NCI-H128 (cell line): ENCODE measurements around the gene APBB2.
"Not testable (repeated sequence)": the region's sequence is repeated elsewhere in the genome, so short reads cannot be mapped to it uniquely, and the experiment has no call there.

Experiments
- DNase-seq: peaks from one replicate; lab custom pipeline; 2025; ENCODE audit not compliant: unreplicated experiment; lab: John Stamatoyannopoulos, UW

The APBB2 gene

GRCh38 chr4:40916218-40916555, 298.2 kb downstream of the APBB2 start:
- DNase-seq = no peak

- DNase-seq = no peak
Measured at GRCh38 chr4:40915318-40916217, 298.8 kb downstream of the APBB2 start.

GRCh38 chr4:40912460-40913184, 301.7 kb downstream of the APBB2 start:
- DNase-seq = no peak

GRCh38 chr4:40910706-40911105, 303.6 kb downstream of the APBB2 start:
- DNase-seq = no peak

GRCh38 chr4:40909363-40909876, 304.9 kb downstream of the APBB2 start:
- DNase-seq = no peak

- no peak for DNase-seq
Measured at GRCh38 chr4:40908702-40909362, 305.5 kb downstream of the APBB2 start.

- no peak for DNase-seq
Measured at GRCh38 chr4:40908297-40908696, 306.0 kb downstream of the APBB2 start.

GRCh38 chr4:40905414-40905813, 308.9 kb downstream of the APBB2 start:
- DNase-seq = no peak

- not testable (repeated sequence) for DNase-seq
Measured at GRCh38 chr4:40900531-40900930, 313.8 kb downstream of the APBB2 start.

GRCh38 chr4:40897557-40898203, 316.7 kb downstream of the APBB2 start:
- DNase-seq = peak; percentile 24

GRCh38 chr4:40890764-40891163, 323.6 kb downstream of the APBB2 start:
- DNase-seq = no peak

- DNase-seq = no peak
Measured at GRCh38 chr4:40890199-40890598, 324.1 kb downstream of the APBB2 start.

GRCh38 chr4:40888933-40889332, 325.4 kb downstream of the APBB2 start:
- DNase-seq = no peak

GRCh38 chr4:40887764-40888131, 326.6 kb downstream of the APBB2 start:
- DNase-seq = no peak

- no peak for DNase-seq
Measured at GRCh38 chr4:40886931-40887763, 327.2 kb downstream of the APBB2 start.

GRCh38 chr4:40881851-40882250, 332.5 kb downstream of the APBB2 start:
- no peak for DNase-seq

- no peak for DNase-seq
Measured at GRCh38 chr4:40881096-40881495, 333.2 kb downstream of the APBB2 start.

GRCh38 chr4:40878548-40879055, 335.7 kb downstream of the APBB2 start:
- DNase-seq = no peak

GRCh38 chr4:40877081-40877480, 337.3 kb downstream of the APBB2 start:
- no peak for DNase-seq
